Neural cell (in vitro differentiated cells): ENCODE data around the gene CTSL. TPM values are rescaled to one million over a fixed set of nuclear protein-coding genes. Genes with fewer than 3 reads are reported as not detected.

Source experiments
- H2AFZ ChIP-seq: fragments of 200-600, 300-800 bp; sonication (generic), shearing (Covaris generic); 2 replicates; pipeline ENCODE4 v1.6.0; 2014; ENCODE audit warnings: low read depth, mild to moderate bottlenecking, antibody characterized with exemption, low read length, moderate library complexity
- H3F3A ChIP-seq: fragments of 200-600 bp; shearing (Covaris generic); 2 replicates; pipeline ENCODE4 v1.6.1; 2016; ENCODE audit warnings: mild to moderate bottlenecking, moderate library complexity, mixed read lengths, antibody characterized with exemption, low read length; ENCODE audit not compliant: insufficient read depth, poor library complexity, severe bottlenecking
- H3K27ac ChIP-seq: fragments of 200-600, 300-800 bp; sonication (generic), shearing (Covaris generic); 2 replicates; pipeline ENCODE4 v1.5.1; 2014; ENCODE audit warnings: mild to moderate bottlenecking, low read length, moderate library complexity
- H3K27me3 ChIP-seq: fragments of 300-800, 200-600 bp; sonication (generic), shearing (Covaris generic); 2 replicates; pipeline ENCODE4 v1.6.0; 2014; ENCODE audit warnings: mild to moderate bottlenecking, low read depth, low read length, moderate library complexity; ENCODE audit not compliant: insufficient read depth
- H3K36me3 ChIP-seq: fragments of 300-800, 200-600 bp; sonication (generic), shearing (Covaris generic); 2 replicates; pipeline ENCODE4 v1.5.1; 2014; ENCODE audit warnings: mild to moderate bottlenecking, antibody characterized with exemption, low read length, moderate library complexity; ENCODE audit not compliant: insufficient read depth
- H3K4me2 ChIP-seq: fragments of 300-800, 200-600 bp; sonication (generic), shearing (Covaris generic); 2 replicates; pipeline ENCODE4 v1.6.0; 2014; ENCODE audit warnings: mild to moderate bottlenecking, low read length
- H3K4me3 ChIP-seq: fragments of 300-800, 200-600 bp; sonication (generic), shearing (Covaris generic); 2 replicates; pipeline ENCODE4 v1.5.1; 2014; ENCODE audit warnings: mild to moderate bottlenecking, low read length, moderate library complexity
- H3K79me2 ChIP-seq: fragments of 200-600 bp; shearing (Covaris generic); replicated peaks from 2 replicates; pipeline ENCODE4 v1.6.0; 2014; ENCODE audit warnings: mild to moderate bottlenecking, low read length, moderate library complexity; ENCODE audit not compliant: insufficient read depth
- H3K9ac ChIP-seq: fragments of 300-800, 200-600 bp; sonication (generic), shearing (Covaris generic); 2 replicates; pipeline ENCODE4 v1.6.1; 2016; ENCODE audit warnings: mild to moderate bottlenecking, low read length, mixed read lengths
- H3K9me2 ChIP-seq: fragments of 200-600 bp; shearing (Covaris generic); 2 replicates; pipeline ENCODE4 v1.6.1; 2016; ENCODE audit warnings: mild to moderate bottlenecking, low read length, mixed read lengths; ENCODE audit not compliant: insufficient read depth
- H3K9me3 ChIP-seq: fragments of 200-600, 300-800 bp; sonication (generic), shearing (Covaris generic); 2 replicates; pipeline ENCODE4 v1.6.1; 2016; ENCODE audit warnings: mild to moderate bottlenecking, mixed run types, low read length, moderate library complexity, mixed read lengths
- H4K20me1 ChIP-seq: fragments of 200-600 bp; shearing (Covaris generic); 2 replicates; pipeline ENCODE4 v1.6.1; 2016; ENCODE audit warnings: mild to moderate bottlenecking, mixed run types; ENCODE audit not compliant: insufficient read depth
- EP300 ChIP-seq: fragments of 450-650 bp; conservative IDR thresholded peaks from 2 replicates; pipeline ENCODE4 v1.6.1; 2014; ENCODE audit warnings: antibody characterized with exemption, mild to moderate bottlenecking, moderate library complexity; ENCODE audit not compliant: poor library complexity, severe bottlenecking
- EZH2 ChIP-seq: fragments of 200-600, 300-800 bp; shearing (Covaris generic), sonication (generic); IDR thresholded peaks from 2 replicates; pipeline ENCODE4 v1.6.1; 2014; ENCODE audit warnings: antibody characterized with exemption, low read length, borderline replicate concordance, mild to moderate bottlenecking; ENCODE audit not compliant: insufficient read depth, poor library complexity, severe bottlenecking
- MXI1 ChIP-seq: fragments of 450-650 bp; conservative IDR thresholded peaks from 2 replicates; pipeline ENCODE4 v1.6.1; 2014; ENCODE audit warnings: antibody characterized with exemption, mild to moderate bottlenecking; ENCODE audit not compliant: poor library complexity, severe bottlenecking
- POLR2AphosphoS5 ChIP-seq: IDR thresholded peaks from 2 replicates; pipeline ENCODE4 v1.6.1; 2012
- RAD21 ChIP-seq: fragments of 450-650 bp; conservative IDR thresholded peaks from 2 replicates; pipeline ENCODE4 v1.6.1; 2014; ENCODE audit warnings: antibody characterized with exemption, mild to moderate bottlenecking, moderate library complexity
- SMC3 ChIP-seq: fragments of 450-650 bp; conservative IDR thresholded peaks from 2 replicates; pipeline ENCODE4 v1.6.1; 2014; ENCODE audit warnings: antibody characterized with exemption, mild to moderate bottlenecking, moderate library complexity; ENCODE audit not compliant: poor library complexity
- TAF1 ChIP-seq: IDR thresholded peaks from 2 replicates; pipeline ENCODE4 v1.6.1; 2012; ENCODE audit warnings: low read depth
- polyA plus RNA-seq: library from polyadenylated mRNA; depleted of rRNA; stranded (reverse); fragments of >200 nt; gene quantifications from 2 replicates; pipeline ENCODE4 v1.2.3, GENCODE V29; 2014
- TF ChIP-seq, protein P1 (sequence below): fragments of 450-650 bp; IDR thresholded peaks from 2 replicates; pipeline ENCODE4 v1.5.1; 2014; ENCODE audit warnings: antibody characterized with exemption, mild to moderate bottlenecking, moderate library complexity; ENCODE audit not compliant: poor library complexity, severe bottlenecking
- TF ChIP-seq, protein P2 (sequence below): IDR thresholded peaks from 2 replicates; pipeline ENCODE4 v1.6.1; 2012; ENCODE audit warnings: borderline replicate concordance

CTSL gene
- polyA plus RNA-seq, 1 donor from 2014 or later, result 53.5 TPM

DNA sequence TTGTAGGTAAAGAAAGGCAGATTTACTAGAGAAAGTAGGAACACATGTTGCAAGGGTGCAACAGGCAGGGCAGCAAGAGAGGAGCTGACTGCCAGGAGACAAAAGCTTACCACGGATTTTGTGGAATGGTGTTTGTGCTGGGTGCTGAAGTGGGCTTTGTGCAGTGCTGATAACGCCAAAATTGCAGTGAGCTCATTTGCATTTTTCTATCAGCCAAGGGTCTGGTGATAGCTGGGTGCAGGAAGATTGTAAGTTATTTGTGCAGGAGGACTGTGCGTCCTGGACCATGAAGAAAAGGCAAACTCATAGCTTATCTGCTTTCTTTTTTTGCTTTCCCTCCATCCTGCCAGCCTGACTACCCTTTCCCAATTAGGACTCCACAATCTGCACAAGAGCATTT is 13.6 kb downstream of the CTSL start:
- no peak overlapping the region for H3K27ac ChIP-seq
- no peak for TF ChIP-seq TAF1
- no peak overlapping the region for H3K4me3 ChIP-seq
- H3K36me3 ChIP-seq, result no peaks in the 10 kb centered on the region
- H3F3A ChIP-seq, result no peaks in the 10 kb centered on the region
- no peaks in the 10 kb centered on the region for H3K27me3 ChIP-seq
- H3K9me2 ChIP-seq, result no peaks in the 10 kb centered on the region
- H3K9me3 ChIP-seq, result no peaks in the 10 kb centered on the region
- no peak overlapping the region for H3K9ac ChIP-seq
- H3K4me2 ChIP-seq, result no peak overlapping the region
- H3K79me2 ChIP-seq, result no peaks in the 10 kb centered on the region
- no peak overlapping the region for H2AFZ ChIP-seq
- H4K20me1 ChIP-seq, result no peaks in the 10 kb centered on the region

DNA sequence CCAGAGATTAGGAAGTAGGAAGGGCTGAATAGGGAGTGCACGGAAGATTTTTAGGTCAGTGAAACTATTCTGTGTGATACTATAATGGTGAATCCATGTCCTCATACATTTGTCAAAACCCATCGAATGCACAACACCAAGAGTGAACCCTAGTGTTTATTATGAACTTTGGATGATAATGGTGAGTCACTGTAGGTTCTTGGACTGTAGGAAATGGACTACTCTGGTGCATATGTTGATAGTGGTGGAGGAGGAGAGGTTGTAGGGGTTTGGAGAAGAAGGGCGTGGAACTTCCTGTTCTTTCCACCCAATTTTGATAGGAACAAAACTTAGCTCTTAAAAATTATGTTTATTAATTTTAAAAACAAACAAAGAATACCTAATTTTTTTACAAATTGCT is 14.3 kb downstream of the CTSL start:
- no peak overlapping the region for H3K4me2 ChIP-seq
- H3F3A ChIP-seq, result no peaks in the 10 kb centered on the region
- H3K9me3 ChIP-seq, result no peaks in the 10 kb centered on the region
- no peaks in the 10 kb centered on the region for H4K20me1 ChIP-seq
- no peak for TF ChIP-seq MXI1
- TF ChIP-seq, protein P1, sequence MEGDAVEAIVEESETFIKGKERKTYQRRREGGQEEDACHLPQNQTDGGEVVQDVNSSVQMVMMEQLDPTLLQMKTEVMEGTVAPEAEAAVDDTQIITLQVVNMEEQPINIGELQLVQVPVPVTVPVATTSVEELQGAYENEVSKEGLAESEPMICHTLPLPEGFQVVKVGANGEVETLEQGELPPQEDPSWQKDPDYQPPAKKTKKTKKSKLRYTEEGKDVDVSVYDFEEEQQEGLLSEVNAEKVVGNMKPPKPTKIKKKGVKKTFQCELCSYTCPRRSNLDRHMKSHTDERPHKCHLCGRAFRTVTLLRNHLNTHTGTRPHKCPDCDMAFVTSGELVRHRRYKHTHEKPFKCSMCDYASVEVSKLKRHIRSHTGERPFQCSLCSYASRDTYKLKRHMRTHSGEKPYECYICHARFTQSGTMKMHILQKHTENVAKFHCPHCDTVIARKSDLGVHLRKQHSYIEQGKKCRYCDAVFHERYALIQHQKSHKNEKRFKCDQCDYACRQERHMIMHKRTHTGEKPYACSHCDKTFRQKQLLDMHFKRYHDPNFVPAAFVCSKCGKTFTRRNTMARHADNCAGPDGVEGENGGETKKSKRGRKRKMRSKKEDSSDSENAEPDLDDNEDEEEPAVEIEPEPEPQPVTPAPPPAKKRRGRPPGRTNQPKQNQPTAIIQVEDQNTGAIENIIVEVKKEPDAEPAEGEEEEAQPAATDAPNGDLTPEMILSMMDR, result no peak
- TF ChIP-seq, protein P2, sequence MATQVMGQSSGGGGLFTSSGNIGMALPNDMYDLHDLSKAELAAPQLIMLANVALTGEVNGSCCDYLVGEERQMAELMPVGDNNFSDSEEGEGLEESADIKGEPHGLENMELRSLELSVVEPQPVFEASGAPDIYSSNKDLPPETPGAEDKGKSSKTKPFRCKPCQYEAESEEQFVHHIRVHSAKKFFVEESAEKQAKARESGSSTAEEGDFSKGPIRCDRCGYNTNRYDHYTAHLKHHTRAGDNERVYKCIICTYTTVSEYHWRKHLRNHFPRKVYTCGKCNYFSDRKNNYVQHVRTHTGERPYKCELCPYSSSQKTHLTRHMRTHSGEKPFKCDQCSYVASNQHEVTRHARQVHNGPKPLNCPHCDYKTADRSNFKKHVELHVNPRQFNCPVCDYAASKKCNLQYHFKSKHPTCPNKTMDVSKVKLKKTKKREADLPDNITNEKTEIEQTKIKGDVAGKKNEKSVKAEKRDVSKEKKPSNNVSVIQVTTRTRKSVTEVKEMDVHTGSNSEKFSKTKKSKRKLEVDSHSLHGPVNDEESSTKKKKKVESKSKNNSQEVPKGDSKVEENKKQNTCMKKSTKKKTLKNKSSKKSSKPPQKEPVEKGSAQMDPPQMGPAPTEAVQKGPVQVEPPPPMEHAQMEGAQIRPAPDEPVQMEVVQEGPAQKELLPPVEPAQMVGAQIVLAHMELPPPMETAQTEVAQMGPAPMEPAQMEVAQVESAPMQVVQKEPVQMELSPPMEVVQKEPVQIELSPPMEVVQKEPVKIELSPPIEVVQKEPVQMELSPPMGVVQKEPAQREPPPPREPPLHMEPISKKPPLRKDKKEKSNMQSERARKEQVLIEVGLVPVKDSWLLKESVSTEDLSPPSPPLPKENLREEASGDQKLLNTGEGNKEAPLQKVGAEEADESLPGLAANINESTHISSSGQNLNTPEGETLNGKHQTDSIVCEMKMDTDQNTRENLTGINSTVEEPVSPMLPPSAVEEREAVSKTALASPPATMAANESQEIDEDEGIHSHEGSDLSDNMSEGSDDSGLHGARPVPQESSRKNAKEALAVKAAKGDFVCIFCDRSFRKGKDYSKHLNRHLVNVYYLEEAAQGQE, result no peak
- TF ChIP-seq RAD21, result no peak
- TF ChIP-seq POLR2AphosphoS5, result no peak
- TF ChIP-seq SMC3, result no peak
- TF ChIP-seq EZH2, result no peak
- no peak for TF ChIP-seq EP300
- TF ChIP-seq TAF1, result no peak
- no peak overlapping the region for H3K27ac ChIP-seq
- H3K9ac ChIP-seq, result no peak overlapping the region
- H3K4me3 ChIP-seq, result no peak overlapping the region
- no peaks in the 10 kb centered on the region for H3K27me3 ChIP-seq
- no peaks in the 10 kb centered on the region for H3K9me2 ChIP-seq
- H2AFZ ChIP-seq, result no peak overlapping the region
- H3K79me2 ChIP-seq, result no peaks in the 10 kb centered on the region
- no peaks in the 10 kb centered on the region for H3K36me3 ChIP-seq

DNA sequence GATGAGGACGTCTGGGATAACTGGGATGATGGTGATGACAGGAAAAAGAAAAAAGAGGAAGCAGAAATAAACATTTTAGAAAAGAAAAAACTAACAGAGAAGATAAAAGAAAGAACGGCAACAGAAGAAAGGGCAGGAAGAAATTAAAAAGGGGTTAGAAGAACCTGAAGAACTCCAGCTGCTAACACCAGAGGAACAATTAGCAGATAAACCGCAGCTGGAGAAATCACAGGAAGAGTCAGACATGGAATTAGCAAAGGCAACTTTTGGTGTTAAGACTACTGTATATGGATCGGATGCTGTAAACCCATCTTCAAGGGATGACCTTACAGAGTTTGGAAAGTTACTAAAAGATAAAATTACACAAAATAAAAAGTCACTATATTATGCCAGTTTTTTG is 15.4 kb downstream of the CTSL start:
- no peaks in the 10 kb centered on the region for H4K20me1 ChIP-seq
- H3K79me2 ChIP-seq, result no peaks in the 10 kb centered on the region
- no peak overlapping the region for H3K4me3 ChIP-seq
- no peaks in the 10 kb centered on the region for H3F3A ChIP-seq
- H3K9me3 ChIP-seq, result no peaks in the 10 kb centered on the region
- TF ChIP-seq EP300 (no peak), EZH2 (no peak), SMC3 (no peak), TAF1 (no peak), MXI1 (no peak), RAD21 (no peak), POLR2AphosphoS5 (no peak)
- TF ChIP-seq, protein P1, result no peak
- TF ChIP-seq, protein P2, result no peak
- no peak overlapping the region for H2AFZ ChIP-seq
- H3K36me3 ChIP-seq, result no peaks in the 10 kb centered on the region
- no peaks in the 10 kb centered on the region for H3K9me2 ChIP-seq
- no peak overlapping the region for H3K4me2 ChIP-seq
- H3K27me3 ChIP-seq, result no peaks in the 10 kb centered on the region
- no peak overlapping the region for H3K27ac ChIP-seq
- no peak overlapping the region for H3K9ac ChIP-seq
